Measurements from ENCODE around the gene MYO6.

Gene MYO6

DNA sequence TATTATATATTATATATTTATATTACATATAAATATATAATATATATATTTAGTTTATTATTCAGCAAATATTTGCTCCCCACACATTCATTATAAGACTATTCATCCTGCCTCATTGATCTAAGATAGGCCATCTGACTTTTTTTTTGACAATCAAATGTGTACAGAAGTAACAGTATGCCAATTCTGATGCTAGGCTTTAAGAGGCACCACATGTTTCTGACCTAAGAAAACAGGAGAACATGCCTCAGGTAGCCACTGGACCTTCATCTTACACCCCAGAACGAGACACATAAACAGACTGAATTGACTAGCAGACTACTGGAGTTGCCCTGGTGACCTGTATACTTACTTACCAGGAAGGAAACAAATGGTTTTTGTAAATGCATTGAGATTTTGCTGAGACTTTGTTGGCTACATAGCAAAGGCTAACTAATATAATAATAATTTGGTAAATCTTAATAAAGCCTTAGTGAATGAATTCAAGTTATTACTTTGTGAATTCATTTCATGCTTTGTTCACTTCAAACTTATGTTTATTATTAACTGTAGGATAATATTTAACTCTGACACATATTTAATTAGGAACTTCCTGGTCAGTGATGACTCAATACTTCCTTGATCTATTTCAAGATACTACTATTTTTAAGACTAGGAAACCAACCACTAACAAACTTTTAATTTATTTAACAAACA lies 13.4 kb upstream of the MYO6 start:
- ChIA-PET CTCF (no interaction called here), POLR2A (no interaction called here)
- DNase-seq (ENCODE audit: low read depth, low spot score): no peak
- H3K4me3 ChIP-seq (ENCODE audit: low read depth, low read length): no peak overlapping the region
- TF ChIP-seq, protein P1, sequence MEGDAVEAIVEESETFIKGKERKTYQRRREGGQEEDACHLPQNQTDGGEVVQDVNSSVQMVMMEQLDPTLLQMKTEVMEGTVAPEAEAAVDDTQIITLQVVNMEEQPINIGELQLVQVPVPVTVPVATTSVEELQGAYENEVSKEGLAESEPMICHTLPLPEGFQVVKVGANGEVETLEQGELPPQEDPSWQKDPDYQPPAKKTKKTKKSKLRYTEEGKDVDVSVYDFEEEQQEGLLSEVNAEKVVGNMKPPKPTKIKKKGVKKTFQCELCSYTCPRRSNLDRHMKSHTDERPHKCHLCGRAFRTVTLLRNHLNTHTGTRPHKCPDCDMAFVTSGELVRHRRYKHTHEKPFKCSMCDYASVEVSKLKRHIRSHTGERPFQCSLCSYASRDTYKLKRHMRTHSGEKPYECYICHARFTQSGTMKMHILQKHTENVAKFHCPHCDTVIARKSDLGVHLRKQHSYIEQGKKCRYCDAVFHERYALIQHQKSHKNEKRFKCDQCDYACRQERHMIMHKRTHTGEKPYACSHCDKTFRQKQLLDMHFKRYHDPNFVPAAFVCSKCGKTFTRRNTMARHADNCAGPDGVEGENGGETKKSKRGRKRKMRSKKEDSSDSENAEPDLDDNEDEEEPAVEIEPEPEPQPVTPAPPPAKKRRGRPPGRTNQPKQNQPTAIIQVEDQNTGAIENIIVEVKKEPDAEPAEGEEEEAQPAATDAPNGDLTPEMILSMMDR (IDR thresholded peaks at IDR 0.05; ENCODE audit: insufficient read depth, low read length, missing control alignments): no peak

DNA sequence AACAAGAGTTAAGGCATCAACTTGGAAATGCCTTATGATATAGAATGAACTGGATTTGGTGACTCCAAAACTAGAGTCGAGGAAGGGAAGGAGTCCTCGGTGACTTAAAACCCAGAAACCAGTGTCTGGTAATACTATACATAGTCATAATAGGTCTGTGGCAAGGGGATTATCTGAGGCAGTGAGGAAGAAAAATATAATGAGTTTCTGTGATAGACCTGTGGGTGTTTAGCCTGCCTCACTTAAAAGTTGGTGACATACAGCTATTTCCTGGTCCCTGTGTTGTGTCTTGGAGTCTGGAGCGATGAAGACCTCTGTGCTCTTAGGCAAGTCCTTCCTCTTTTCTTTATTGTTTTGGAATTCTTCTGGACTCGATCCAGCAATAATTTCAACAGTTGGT lies 5.1 kb upstream of the MYO6 start:
- TF ChIP-seq, protein P1 (IDR thresholded peaks at IDR 0.05; ENCODE audit: insufficient read depth, low read length, missing control alignments): no peak
- DNase-seq (ENCODE audit: low read depth, low spot score): no peak
- H3K4me3 ChIP-seq (ENCODE audit: low read depth, low read length): no peak overlapping the region
- POLR2A ChIA-PET: no interaction called here
- CTCF ChIA-PET: no interaction called here

DNA sequence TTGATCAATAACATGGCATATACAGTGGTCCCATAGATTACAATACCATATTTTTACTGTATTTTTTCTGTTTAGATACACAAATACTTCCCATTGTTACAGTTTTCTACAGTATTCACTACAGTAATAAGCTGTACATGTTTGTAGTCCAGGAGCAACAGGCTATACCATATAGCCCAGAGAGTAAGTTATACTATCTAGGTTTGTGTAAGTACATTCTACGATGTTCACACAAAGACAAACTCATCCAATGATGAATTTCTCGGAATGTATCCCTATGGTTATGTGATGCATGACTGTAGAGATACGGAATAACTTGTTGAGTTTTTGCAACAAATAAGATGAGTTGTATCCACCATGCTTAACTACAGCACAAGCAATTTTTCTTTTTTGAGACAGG lies 3.6 kb upstream of the MYO6 start:
- TF ChIP-seq, protein P1 (IDR thresholded peaks at IDR 0.05; ENCODE audit: insufficient read depth, low read length, missing control alignments): no peak
- no peak overlapping the region for H3K4me3 ChIP-seq (ENCODE audit: low read depth, low read length)
- ChIA-PET POLR2A (no interaction called here), CTCF (interaction anchor here (0.8 kb wide), 1 partner anchor 448 kb away, joined by 3 read pairs; no protein-coding TSS in a partner anchor)
- DNase-seq (ENCODE audit: low read depth, low spot score): no peak

DNA sequence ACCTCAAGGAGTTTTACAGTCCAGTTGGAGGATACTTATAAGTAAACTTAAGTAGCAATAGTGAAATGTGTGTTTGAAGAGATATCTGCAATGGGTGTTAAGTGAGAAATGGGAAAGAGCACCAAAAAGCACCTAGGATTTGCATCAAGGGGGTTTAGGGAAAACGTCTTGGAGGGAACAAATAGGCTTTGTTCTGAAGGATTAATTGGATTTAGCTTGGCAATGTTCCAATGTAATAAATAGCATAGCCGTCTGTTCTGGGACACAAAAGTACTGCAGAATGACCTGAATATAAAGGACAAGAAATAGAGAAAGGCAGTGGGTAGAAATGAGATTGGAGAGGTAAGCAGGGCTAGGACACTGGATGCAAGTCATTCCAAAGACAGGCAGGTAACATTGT lies 2.8 kb upstream of the MYO6 start:
- no peak for DNase-seq (ENCODE audit: low read depth, low spot score)
- CTCF ChIA-PET: no interaction called here
- POLR2A ChIA-PET: no interaction called here
- TF ChIP-seq, protein P1 (IDR thresholded peaks at IDR 0.05; ENCODE audit: insufficient read depth, low read length, missing control alignments): no peak
- H3K4me3 ChIP-seq (ENCODE audit: low read depth, low read length): no peak overlapping the region

DNA sequence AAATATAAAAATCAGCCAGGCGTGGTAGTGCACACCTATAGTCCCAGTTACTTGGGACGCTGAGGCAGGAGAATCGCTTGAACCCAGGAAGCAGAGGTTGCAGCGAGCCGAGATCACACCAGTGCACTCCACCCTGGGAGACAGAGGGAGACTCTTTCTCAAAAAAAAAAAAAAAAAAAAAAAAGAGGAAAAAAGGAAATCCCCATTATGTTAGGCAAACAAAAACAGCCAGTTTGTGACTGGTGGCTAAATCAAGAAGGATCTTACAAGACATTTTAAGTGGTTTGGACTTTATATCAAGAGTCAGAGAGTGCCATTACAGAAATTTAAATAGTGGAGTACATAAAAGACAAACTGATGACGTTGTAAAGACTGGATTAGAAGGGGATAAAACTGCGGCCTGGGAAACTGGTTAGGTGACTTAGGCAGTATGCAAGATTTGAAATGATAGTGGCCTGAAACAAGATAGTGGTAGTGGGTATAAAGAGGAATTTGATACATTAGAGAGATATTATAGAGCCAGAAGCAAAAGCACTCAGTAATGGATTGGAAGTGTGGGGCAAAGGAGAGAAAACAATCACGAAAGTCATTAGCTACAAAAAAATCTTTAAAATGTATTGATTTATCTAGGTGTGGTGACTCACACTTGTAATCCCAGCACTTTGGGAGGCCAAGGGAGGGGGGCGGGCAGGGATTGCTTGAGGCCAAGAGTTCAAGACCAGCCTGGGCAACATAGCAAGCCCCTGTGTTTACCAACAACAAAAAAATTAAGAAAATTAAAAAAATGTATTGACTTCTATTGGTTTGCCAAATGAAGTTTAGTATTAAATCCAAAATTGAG lies 1.7 kb upstream of the MYO6 start:
- TF ChIP-seq, protein P1 (IDR thresholded peaks at IDR 0.05; ENCODE audit: insufficient read depth, low read length, missing control alignments): no peak
- ChIA-PET CTCF (no interaction called here), POLR2A (no interaction called here)
- H3K4me3 ChIP-seq (ENCODE audit: low read depth, low read length): no peak overlapping the region
- no peak for DNase-seq (ENCODE audit: low read depth, low spot score)

DNA sequence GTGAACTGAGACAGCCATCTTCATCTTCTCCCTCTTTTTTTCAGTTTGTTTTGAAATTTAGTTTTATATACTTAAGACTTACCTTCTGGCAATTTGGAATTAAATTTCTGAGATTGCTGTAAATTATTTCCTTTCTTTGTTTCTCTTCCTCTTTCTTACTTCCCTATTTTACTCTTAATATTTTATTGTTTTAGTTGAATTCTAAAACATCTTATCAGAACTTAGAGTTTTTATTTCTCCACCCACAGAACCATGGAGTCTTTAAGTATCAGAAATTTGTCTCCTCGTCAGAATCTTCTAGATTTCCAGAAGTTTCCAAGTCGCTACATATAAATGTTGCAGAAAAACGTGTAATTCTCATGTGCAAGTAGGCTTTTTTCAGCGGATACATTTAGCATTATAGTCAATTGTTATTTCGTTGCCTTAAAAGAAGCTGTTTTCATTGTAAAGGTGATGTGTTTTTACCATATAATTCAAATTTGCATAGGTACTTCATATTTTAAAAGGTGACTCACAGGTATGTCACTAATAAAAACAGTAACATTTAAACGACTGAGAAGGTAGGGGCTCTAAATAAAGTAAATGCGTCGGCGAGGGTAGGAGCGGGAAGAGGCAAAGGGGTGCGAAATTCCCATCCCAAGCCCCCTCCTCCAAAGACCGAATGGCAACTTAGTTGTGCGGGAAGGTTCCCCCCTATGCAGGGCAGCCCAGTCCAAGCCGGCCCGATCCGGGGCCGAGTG lies 866 bp upstream of the MYO6 start:
- ChIA-PET CTCF (no interaction called here), POLR2A (no interaction called here)
- TF ChIP-seq, protein P1 (IDR thresholded peaks at IDR 0.05; ENCODE audit: insufficient read depth, low read length, missing control alignments): no peak
- peak overlapping the region; percentile 95 for H3K4me3 ChIP-seq (ENCODE audit: low read depth, low read length)
- DNase-seq (ENCODE audit: low read depth, low spot score): no peak
